Measurements from ENCODE around the gene BST2.

BST2 gene

GRCh38 chr19:17404621-17405249 is 695 bp downstream of the BST2 start:
- no peaks in the 10 kb centered on the region for H3K27me3 ChIP-seq (ENCODE audit: insufficient read depth, poor library complexity, severe bottlenecking)
- no peak for ATAC-seq (ENCODE audit: low read depth)
- H3K4me1 ChIP-seq (ENCODE audit: insufficient read depth, poor library complexity, severe bottlenecking): no peaks in the 10 kb centered on the region
- H3K27ac ChIP-seq (ENCODE audit: poor library complexity, severe bottlenecking): peak overlapping the region; percentile 30
- TF ChIP-seq CTCF (IDR thresholded peaks at IDR 0.05; ENCODE audit: poor library complexity, severe bottlenecking): no peak
- H3K4me3 ChIP-seq (ENCODE audit: severe bottlenecking): peak overlapping the region; percentile 29
- no peak for DNase-seq (ENCODE audit: low spot score)
- H3K36me3 ChIP-seq (ENCODE audit: low read depth): no peaks in the 10 kb centered on the region
- H3K9me3 ChIP-seq (ENCODE audit: severe bottlenecking): no peaks in the 10 kb centered on the region

GRCh38 chr19:17404015-17404414 is 1.4 kb downstream of the BST2 start:
- no peaks in the 10 kb centered on the region for H3K4me1 ChIP-seq (ENCODE audit: insufficient read depth, poor library complexity, severe bottlenecking)

GRCh38 chr19:17402982-17403855 is 2.2 kb downstream of the BST2 start:
- no peak for TF ChIP-seq CTCF (IDR thresholded peaks at IDR 0.05; ENCODE audit: poor library complexity, severe bottlenecking)
- no peak overlapping the region for H3K4me3 ChIP-seq (ENCODE audit: severe bottlenecking)
- H3K27ac ChIP-seq (ENCODE audit: poor library complexity, severe bottlenecking): no peak overlapping the region
- peak; percentile 37; the same call in 2 of the 3 replicates for ATAC-seq (ENCODE audit: low read depth)
- no peaks in the 10 kb centered on the region for H3K9me3 ChIP-seq (ENCODE audit: severe bottlenecking)
- no peak for DNase-seq (ENCODE audit: low spot score)
- no peaks in the 10 kb centered on the region for H3K36me3 ChIP-seq (ENCODE audit: low read depth)
- H3K27me3 ChIP-seq (ENCODE audit: insufficient read depth, poor library complexity, severe bottlenecking): no peaks in the 10 kb centered on the region
- H3K4me1 ChIP-seq (ENCODE audit: insufficient read depth, poor library complexity, severe bottlenecking): no peaks in the 10 kb centered on the region

More at GRCh38 chr19:17404015-17404414, 1.4 kb downstream of the BST2 start:
- Histone ChIP-seq H3K4me3 (ENCODE audit: severe bottlenecking) (no peak overlapping the region), H3K27ac (ENCODE audit: poor library complexity, severe bottlenecking) (no peak overlapping the region), H3K36me3 (ENCODE audit: low read depth) (no peaks in the 10 kb centered on the region), H3K27me3 (ENCODE audit: insufficient read depth, poor library complexity, severe bottlenecking) (no peaks in the 10 kb centered on the region), H3K9me3 (ENCODE audit: severe bottlenecking) (no peaks in the 10 kb centered on the region)
- ATAC-seq (ENCODE audit: low read depth): no peak
- no peak for DNase-seq (ENCODE audit: low spot score)
- TF ChIP-seq CTCF (IDR thresholded peaks at IDR 0.05; ENCODE audit: poor library complexity, severe bottlenecking): no peak

GRCh38 chr19:17401628-17402027 is 3.8 kb downstream of the BST2 start:
- H3K4me3 ChIP-seq (ENCODE audit: severe bottlenecking): no peak overlapping the region
- H3K27ac ChIP-seq (ENCODE audit: poor library complexity, severe bottlenecking): no peak overlapping the region
- no peaks in the 10 kb centered on the region for H3K36me3 ChIP-seq (ENCODE audit: low read depth)
- no peaks in the 10 kb centered on the region for H3K4me1 ChIP-seq (ENCODE audit: insufficient read depth, poor library complexity, severe bottlenecking)
- no peaks in the 10 kb centered on the region for H3K9me3 ChIP-seq (ENCODE audit: severe bottlenecking)
- no peak for DNase-seq (ENCODE audit: low spot score)
- no peak for TF ChIP-seq CTCF (IDR thresholded peaks at IDR 0.05; ENCODE audit: poor library complexity, severe bottlenecking)
- no peak for ATAC-seq (ENCODE audit: low read depth)
- H3K27me3 ChIP-seq (ENCODE audit: insufficient read depth, poor library complexity, severe bottlenecking): no peaks in the 10 kb centered on the region

Measured in RWPE2 (cell line).